NCI-H1694 treated with DMSO at 0.1 percent for 48 hours (cell line): ENCODE data around the gene ACAD9.
"Not testable (repeated sequence)": the region's sequence is repeated elsewhere in the genome, so short reads cannot be mapped to it uniquely, and the experiment has no call there.

ENCODE experiments used
- DNase-seq: peaks from one replicate; lab custom pipeline; 2025; lab: John Stamatoyannopoulos, UW

ACAD9 gene

GRCh38 chr3:128861491-128861890 lies 17.9 kb upstream of the ACAD9 start:
- no peak for DNase-seq

GRCh38 chr3:128863560-128863959 lies 15.9 kb upstream of the ACAD9 start:
- DNase-seq, result no peak

- no peak for DNase-seq
Measured at GRCh38 chr3:128864351-128864811, 15.0 kb upstream of the ACAD9 start.

GRCh38 chr3:128864849-128865804 lies 14.3 kb upstream of the ACAD9 start:
- not testable (repeated sequence) for DNase-seq

GRCh38 chr3:128867200-128868125 lies 12.0 kb upstream of the ACAD9 start:
- DNase-seq, result no peak

- DNase-seq, result no peak
Measured at GRCh38 chr3:128870347-128870746, 9.1 kb upstream of the ACAD9 start.

DNA sequence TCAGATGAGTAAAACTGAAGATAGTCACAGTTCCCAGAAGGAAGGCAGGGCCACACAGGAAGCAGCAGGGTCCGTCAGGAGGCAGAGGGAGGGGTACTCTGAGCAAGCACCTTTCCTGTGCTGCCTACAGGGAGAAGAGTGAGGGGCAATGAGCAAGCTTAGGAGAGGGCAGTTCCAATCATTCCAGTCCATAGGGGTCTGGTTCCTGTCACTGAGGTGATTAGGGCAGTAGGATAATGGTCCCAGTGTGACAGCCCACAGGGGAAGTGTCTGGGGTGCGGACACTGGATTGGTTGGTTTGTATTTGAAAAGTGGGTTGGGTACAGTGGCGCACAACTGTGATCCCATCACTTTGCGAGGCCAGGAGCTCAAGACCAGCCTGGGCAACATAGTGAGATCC lies 7.1 kb upstream of the ACAD9 start:
- no peak for DNase-seq

GRCh38 chr3:128872744-128873143 lies 6.7 kb upstream of the ACAD9 start:
- DNase-seq, result no peak

DNA sequence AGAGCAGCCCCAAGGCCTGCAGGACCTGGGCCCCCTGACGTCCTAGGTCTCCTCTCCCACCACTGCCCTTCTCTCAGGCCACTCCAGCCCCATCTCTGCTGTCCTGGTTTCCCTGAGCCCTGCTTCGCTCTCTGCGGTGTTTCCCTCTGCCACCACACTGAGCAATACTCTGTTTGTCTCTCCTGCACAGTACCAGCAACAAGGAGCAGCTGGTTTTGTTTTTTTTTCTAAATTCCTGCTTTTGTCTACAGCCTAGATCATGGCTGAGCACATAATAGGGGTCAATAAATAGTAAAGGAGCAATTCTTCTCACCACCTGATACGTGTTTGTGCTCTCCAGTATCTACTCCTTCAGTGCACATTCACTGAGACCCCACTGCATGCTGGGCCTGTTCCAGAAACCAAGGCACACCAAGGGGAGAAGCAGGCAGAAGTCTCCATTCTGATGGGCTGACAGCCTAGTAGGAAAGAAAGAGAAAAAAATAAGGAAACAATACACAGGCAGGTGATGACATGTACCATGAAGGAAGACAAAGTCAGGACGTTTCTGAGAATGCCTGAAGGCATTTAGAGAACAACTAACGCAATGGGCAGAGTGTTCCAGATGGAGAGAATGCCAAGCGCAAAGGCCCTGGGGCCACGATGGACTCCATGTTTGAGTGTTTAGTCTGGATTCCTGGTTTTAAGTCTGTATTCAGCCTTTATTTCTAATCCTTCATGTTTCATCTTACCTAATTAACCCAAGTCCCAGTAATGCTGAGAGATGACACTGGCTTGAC lies 6.0 kb upstream of the ACAD9 start:
- DNase-seq, result no peak

DNA sequence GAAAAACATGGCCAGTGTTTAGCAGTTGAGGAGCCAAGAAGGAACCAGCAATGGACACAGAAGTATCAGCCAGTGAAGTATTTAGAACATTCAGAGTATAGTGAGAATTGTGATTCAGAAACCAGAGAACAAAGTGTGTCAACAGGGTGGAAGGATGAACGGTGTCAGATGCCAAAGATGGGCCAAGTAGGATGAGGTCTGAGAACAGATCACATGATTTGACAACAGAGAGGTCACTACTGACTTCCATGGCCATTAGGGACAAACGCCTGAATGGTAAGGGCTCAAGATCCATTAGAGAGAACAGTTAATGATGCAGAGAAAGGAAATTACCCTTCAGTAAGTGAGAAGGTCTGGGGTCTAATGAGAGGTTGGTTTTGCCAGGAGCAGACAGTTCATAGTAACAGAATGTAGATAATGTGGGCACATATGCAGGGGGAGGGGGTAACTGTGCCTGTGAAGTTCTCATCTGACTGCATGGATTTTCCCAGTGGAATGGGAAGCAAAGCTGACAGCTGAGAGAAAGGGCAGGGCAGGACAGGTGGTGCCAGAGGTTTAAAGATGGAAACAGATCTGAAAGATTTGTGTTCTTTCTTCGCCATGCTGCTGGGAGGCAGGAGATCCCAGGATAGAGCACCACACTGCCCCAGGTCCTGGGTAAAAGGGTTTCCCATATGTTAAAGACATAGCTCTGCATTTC lies 4.8 kb upstream of the ACAD9 start:
- DNase-seq, result no peak

DNA sequence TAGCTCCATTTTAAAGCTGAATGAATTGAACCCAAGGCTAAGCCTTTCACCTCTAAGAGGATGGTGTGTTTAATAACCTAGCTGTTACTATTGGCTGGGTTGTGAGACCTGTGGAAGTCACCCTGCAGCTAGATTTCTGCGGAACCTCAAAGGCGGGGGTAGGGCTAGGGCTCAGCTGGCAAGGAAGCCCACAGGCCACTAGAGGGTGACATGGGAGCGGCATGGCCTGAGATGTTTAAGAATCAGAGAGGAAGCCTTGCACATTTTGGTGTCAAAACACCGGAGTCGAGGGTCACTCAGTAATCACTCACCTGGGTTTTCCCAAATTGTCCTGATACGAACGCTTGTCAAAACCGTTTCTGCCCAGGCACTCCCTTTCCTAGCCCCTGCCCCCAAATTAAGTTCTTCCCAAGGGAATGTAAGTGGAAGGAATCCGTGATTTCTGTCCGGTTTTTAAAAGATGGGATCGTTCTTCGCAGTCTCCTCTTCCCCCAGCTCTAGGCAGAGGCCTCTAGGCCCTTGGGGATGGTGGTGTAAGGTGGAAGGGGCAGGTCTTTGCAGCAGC lies 3.8 kb upstream of the ACAD9 start:
- no peak for DNase-seq

GRCh38 chr3:128878011-128878457 lies 1.4 kb upstream of the ACAD9 start:
- no peak for DNase-seq

DNA sequence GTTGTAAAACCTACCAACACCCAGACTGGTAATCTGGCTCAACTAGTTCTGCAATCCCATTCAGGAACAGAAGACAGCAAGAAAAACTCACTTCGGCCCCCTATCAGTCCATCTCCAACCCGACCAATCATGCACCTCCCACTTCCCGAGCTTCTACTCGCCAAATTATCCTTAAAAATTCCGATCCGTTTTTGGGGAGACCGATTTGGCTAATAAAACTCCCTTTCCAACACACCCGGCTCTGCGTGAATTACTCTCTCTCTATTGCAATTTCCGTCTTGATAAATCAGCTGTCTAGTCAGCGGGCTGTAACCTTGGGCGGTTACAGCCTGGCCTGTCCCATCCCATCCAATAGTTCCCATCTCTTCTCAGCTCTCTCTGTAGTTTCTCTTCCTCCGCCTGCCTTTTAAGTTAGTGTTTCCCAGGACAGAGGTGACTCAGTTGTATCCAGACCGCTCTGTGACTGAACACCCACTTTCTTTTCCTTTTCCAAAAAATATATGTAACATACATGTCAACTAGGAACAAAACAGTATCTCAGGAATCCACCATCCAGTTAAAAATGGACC lies 780 bp upstream of the ACAD9 start:
- peak; percentile 39 for DNase-seq

DNA sequence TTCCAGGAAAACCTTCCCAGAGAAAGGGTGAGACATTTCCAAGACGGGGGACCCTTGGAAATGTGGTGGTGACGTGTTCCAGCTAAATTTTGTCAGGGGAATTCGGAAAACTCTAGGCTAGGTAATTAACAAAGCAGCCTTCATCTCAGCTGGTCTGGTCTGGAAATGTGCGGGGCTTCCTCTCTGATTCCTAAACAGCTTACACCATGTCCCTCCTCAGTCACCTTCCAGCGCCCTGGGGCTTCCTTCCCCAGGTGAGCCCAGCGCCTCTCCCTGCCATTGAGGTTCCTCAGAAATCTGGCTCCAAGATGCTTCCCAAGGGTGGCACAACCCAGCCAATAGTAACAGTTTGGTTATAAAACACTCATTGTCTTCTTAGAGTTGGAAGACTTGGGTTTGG lies 571 bp downstream of the ACAD9 start:
- no peak for DNase-seq

- not testable (repeated sequence) for DNase-seq
Measured at GRCh38 chr3:128880455-128880854, 1.0 kb downstream of the ACAD9 start.

- no peak for DNase-seq
Measured at GRCh38 chr3:128881576-128881975, 2.2 kb downstream of the ACAD9 start.

- DNase-seq, result no peak
Measured at GRCh38 chr3:128882719-128883118, 3.3 kb downstream of the ACAD9 start.

GRCh38 chr3:128884992-128885391 lies 5.6 kb downstream of the ACAD9 start:
- no peak for DNase-seq

DNA sequence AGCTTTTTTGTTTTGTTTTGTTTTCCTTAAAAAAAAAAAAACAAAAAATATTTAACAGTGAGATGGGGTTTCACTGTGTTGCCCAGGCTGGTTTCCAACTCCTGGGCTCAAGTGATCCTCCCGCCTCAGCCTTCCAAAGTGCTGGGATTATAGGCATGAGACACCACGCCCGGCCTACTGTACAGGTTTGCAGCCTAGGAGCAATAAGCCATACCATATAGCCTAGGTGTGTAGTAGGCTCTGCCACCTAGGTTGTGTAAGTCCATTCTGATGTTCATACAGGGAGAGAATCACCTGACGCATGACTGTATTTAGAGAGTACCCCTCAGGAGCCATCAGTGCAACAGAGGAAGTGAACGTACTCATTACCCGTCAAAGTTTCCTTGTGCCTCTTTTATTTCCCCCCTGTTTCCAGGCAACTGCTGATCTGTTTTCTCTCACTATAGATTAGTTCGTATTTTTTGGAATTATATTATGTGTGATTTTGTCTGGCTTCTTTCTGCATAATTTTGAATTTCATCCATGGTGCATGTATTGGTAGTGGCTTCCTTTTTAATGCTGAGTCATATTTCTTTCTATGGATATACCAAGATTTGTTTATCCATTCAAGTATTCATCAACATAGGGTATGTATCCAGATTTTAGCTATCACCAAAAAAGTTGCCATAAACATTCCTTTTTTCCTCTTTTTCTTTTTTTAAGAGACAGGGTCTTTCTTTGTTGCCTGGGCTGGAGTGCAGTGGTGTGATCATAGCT lies 9.9 kb downstream of the ACAD9 start:
- no peak for DNase-seq
